HG03575 (cell line): ENCODE measurements around the gene SERPINB3.
"Not testable (repeated sequence)": the region's sequence is repeated elsewhere in the genome, so short reads cannot be mapped to it uniquely, and the experiment has no call there.

Experiments used
- ATAC-seq: cut with Tn5 transposase; IDR thresholded peaks from one replicate; pipeline ENCODE4 v1.9.1; 2021; ENCODE audit not compliant: unreplicated experiment, insufficient number of reproducible peaks, low FRiP score; ENCODE audit errors: extremely low read depth

SERPINB3 gene

GRCh38 chr18:63661750-63662149, at the start of gene SERPINB3:
Gene SERPINB3 (minus strand): TSS chr18:63661893. CDS start chr18:63661216, 677 bp downstream.
- not testable (repeated sequence) for ATAC-seq

GRCh38 chr18:63708650-63709049, 47.0 kb upstream of the SERPINB3 start:
- no peak for ATAC-seq

- ATAC-seq = no peak
These were observed 46.1 kb upstream of the SERPINB3 start for GRCh38 chr18:63707816-63708215.

- no peak for ATAC-seq
These were observed 43.7 kb upstream of the SERPINB3 start for GRCh38 chr18:63705401-63705800.

GRCh38 chr18:63702660-63703059, 41.0 kb upstream of the SERPINB3 start, which contains the start of gene SERPINB11:
Gene SERPINB11 (plus strand): TSS chr18:63702960. CDS start chr18:63710194, 7,234 bp downstream.
- ATAC-seq = no peak

GRCh38 chr18:63701952-63702351, 40.3 kb upstream of the SERPINB3 start:
- no peak for ATAC-seq

- no peak for ATAC-seq
These were observed 38.8 kb upstream of the SERPINB3 start for GRCh38 chr18:63700501-63700900.

GRCh38 chr18:63697097-63697660, 35.5 kb upstream of the SERPINB3 start:
- ATAC-seq = no peak

GRCh38 chr18:63689064-63689463, 27.4 kb upstream of the SERPINB3 start:
- no peak for ATAC-seq

- no peak for ATAC-seq
These were observed 25.2 kb upstream of the SERPINB3 start for GRCh38 chr18:63686871-63687270.

- ATAC-seq = no peak
These were observed 23.0 kb upstream of the SERPINB3 start for GRCh38 chr18:63684718-63685117.

GRCh38 chr18:63683890-63684289, 22.2 kb upstream of the SERPINB3 start:
- ATAC-seq = no peak

- no peak for ATAC-seq
These were observed 21.5 kb upstream of the SERPINB3 start for GRCh38 chr18:63683152-63683551.

- no peak for ATAC-seq
These were observed 20.0 kb upstream of the SERPINB3 start for GRCh38 chr18:63681449-63682340.

- ATAC-seq = no peak
These were observed 18.3 kb upstream of the SERPINB3 start for GRCh38 chr18:63679820-63680606.

- ATAC-seq = no peak
These were observed 16.0 kb upstream of the SERPINB3 start for GRCh38 chr18:63677500-63678225.

- no peak for ATAC-seq
These were observed 15.0 kb upstream of the SERPINB3 start for GRCh38 chr18:63676526-63677323.

GRCh38 chr18:63664571-63664970, 2.9 kb upstream of the SERPINB3 start:
- ATAC-seq = no peak
